ENCODE data around the gene SND1.

The SND1 gene

GRCh38 chr7:128003167-128003566 lies 351.2 kb downstream of the SND1 start:
- no peak for DNase-seq

GRCh38 chr7:128003787-128004186 lies 351.8 kb downstream of the SND1 start:
- peak; percentile 40 to 47 for DNase-seq

GRCh38 chr7:128004623-128005022 lies 352.6 kb downstream of the SND1 start:
- no peak for DNase-seq

- DNase-seq = no peak
Measured at GRCh38 chr7:128005117-128005516, 353.1 kb downstream of the SND1 start.

GRCh38 chr7:128005759-128006159 lies 353.8 kb downstream of the SND1 start:
- DNase-seq = no peak

GRCh38 chr7:128006550-128007302 lies 354.7 kb downstream of the SND1 start:
- DNase-seq = no peak

- no peak for DNase-seq
Measured at GRCh38 chr7:128007303-128007680, 355.3 kb downstream of the SND1 start.

- no peak for DNase-seq
Measured at GRCh38 chr7:128008141-128008540, 356.1 kb downstream of the SND1 start.

- DNase-seq = no peak
Measured at GRCh38 chr7:128008744-128009143, 356.8 kb downstream of the SND1 start.

- no peak for DNase-seq
Measured at GRCh38 chr7:128010391-128011127, 358.6 kb downstream of the SND1 start.

GRCh38 chr7:128011131-128011661 lies 359.2 kb downstream of the SND1 start:
- DNase-seq = no peak

GRCh38 chr7:128014811-128015210 lies 362.8 kb downstream of the SND1 start:
- DNase-seq = no peak

- DNase-seq = no peak
Measured at GRCh38 chr7:128017460-128017859, 365.5 kb downstream of the SND1 start.

- no peak for DNase-seq
Measured at GRCh38 chr7:128017862-128018845, 366.2 kb downstream of the SND1 start.

- DNase-seq = no peak
Measured at GRCh38 chr7:128019288-128019687, 367.3 kb downstream of the SND1 start.

- no peak for DNase-seq
Measured at GRCh38 chr7:128020159-128020558, 368.2 kb downstream of the SND1 start.

GRCh38 chr7:128021366-128021765 lies 369.4 kb downstream of the SND1 start:
- no peak for DNase-seq

- DNase-seq = peak; percentile 34 to 47
Measured at GRCh38 chr7:128022631-128023532, 370.9 kb downstream of the SND1 start.

GRCh38 chr7:128024151-128024550 lies 372.2 kb downstream of the SND1 start:
- no peak for DNase-seq

GRCh38 chr7:128025380-128025779 lies 373.4 kb downstream of the SND1 start:
- DNase-seq = no peak

- DNase-seq = peak; percentile 35 to 53
Measured at GRCh38 chr7:128025819-128026218, 373.8 kb downstream of the SND1 start.

GRCh38 chr7:128026551-128026950 lies 374.6 kb downstream of the SND1 start:
- no peak for DNase-seq
